ENCODE measurements around the gene RPL36AL.

DNA sequence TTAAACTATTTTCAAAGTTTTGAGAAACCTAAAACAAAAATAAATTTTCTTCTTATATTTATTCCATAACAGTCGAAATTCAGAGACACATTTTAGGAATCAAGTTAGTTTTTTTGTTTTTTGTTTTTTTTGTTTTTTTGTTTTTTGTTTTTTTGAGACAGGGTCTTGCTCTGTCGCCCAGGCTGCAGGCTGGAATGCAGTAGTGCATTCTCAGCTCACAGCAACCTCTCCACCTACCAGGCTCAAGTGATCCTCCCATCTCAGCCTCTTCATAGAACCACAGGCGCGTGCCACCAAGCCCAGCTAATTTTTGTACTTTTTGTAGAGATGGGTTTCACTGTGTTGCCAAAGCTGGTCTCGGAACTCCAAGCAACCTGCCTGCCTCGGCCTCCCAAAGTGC lies 33.1 kb upstream of the RPL36AL start:
- TF ChIP-seq, protein P1, sequence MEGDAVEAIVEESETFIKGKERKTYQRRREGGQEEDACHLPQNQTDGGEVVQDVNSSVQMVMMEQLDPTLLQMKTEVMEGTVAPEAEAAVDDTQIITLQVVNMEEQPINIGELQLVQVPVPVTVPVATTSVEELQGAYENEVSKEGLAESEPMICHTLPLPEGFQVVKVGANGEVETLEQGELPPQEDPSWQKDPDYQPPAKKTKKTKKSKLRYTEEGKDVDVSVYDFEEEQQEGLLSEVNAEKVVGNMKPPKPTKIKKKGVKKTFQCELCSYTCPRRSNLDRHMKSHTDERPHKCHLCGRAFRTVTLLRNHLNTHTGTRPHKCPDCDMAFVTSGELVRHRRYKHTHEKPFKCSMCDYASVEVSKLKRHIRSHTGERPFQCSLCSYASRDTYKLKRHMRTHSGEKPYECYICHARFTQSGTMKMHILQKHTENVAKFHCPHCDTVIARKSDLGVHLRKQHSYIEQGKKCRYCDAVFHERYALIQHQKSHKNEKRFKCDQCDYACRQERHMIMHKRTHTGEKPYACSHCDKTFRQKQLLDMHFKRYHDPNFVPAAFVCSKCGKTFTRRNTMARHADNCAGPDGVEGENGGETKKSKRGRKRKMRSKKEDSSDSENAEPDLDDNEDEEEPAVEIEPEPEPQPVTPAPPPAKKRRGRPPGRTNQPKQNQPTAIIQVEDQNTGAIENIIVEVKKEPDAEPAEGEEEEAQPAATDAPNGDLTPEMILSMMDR (conservative IDR thresholded peaks at IDR 0.05; ENCODE audit: low read depth, low read length) = no peak
- TF ChIP-seq RAD21 (IDR thresholded peaks at IDR 0.05; ENCODE audit: low read length) = no peak
